HCT116 (cell line): ENCODE results near the gene IFT22. TPM values are rescaled to one million over a fixed set of nuclear protein-coding genes. Genes with fewer than 3 reads are reported as not detected.

Source experiments
- ATAC-seq: fragments of 200-7000 bp; cut with Tn5 transposase; 2 replicates; pipeline ENCODE4 v1.9.1; 2020; ENCODE audit warnings: mild to moderate bottlenecking, moderate library complexity
- BruUV-seq: library from RNA; stranded (reverse); fragments of 400-500 nt; replicated peaks from 2 replicates; lab custom pipeline; 2021; lab: Mats Ljungman, UMichigan
- CTCF ChIA-PET: fragments of 300-600 bp; sonication (Branson Sonifier 250); formaldehyde crosslinking; loops from one replicate; lab custom pipeline; 2021; ENCODE audit warnings: antibody characterized with exemption; lab: Charles Lee
- POLR2A ChIA-PET: fragments of 300-600, 350-600 bp; sonication (Branson Sonifier 250); formaldehyde crosslinking; loops from one replicate; lab custom pipeline; 2021; ENCODE audit warnings: antibody characterized with exemption; lab: Charles Lee
- RAD21 ChIA-PET, 2 experiments: fragments of 300-600 bp; sonication (Branson Sonifier 250); formaldehyde crosslinking; loops; one replicate each; lab custom pipeline; 2023; ENCODE audit warnings: low total read pairs in 2 of 2; ENCODE audit not compliant: uncharacterized antibody in 2 of 2, unreplicated experiment in 2 of 2, low non-redundant PET in 1 of 2; lab: Charles Lee
- DNase-seq: peaks from one replicate; pipeline ENCODE4 v3.0.0-alpha.2; 2010; ENCODE audit warnings: low read depth, low spot score
- H2AFZ ChIP-seq: fragments of 200-600 bp; shearing (Covaris generic), sonication (generic); 2 replicates; pipeline ENCODE4 v1.6.1; 2017; ENCODE audit warnings: low read depth, mixed run types, mixed read lengths, antibody characterized with exemption, low read length; ENCODE audit not compliant: poor library complexity, severe bottlenecking
- H3K27ac ChIP-seq: 2 replicates; pipeline ENCODE4 v1.5.1; 2012; ENCODE audit warnings: low read depth, low read length
- H3K27me3 ChIP-seq: fragments of 200-600 bp; sonication (generic); 2 replicates; pipeline ENCODE4 v1.6.1; 2016; ENCODE audit warnings: mixed run types, low read length, mixed read lengths; ENCODE audit not compliant: insufficient read depth
- H3K36me3 ChIP-seq, 2 experiments: fragments of 200-500 bp in 1 of 2; fragments of 200-600 bp in 1 of 2; sonication (Bioruptor generic) in 1 of 2; sonication (generic) in 1 of 2; 2 replicates each; pipeline versions ENCODE4 v1.5.1 to v1.6.1; 2014 to 2016; ENCODE audit warnings: low read length in 2 of 2, inconsistent platforms in 1 of 2, mixed read lengths in 1 of 2, mixed run types in 1 of 2; ENCODE audit not compliant: insufficient read depth in 2 of 2, control insufficient read depth in 1 of 2
- H3K4me1 ChIP-seq, 2 experiments: fragments of 200-600 bp in 1 of 2; sonication (generic) in 1 of 2; 2 replicates each; pipeline versions ENCODE4 v1.5.1 to v1.6.1; 2012 to 2017; ENCODE audit warnings: low read length in 2 of 2, inconsistent platforms in 1 of 2, mild to moderate bottlenecking in 1 of 2, mixed read lengths in 1 of 2, mixed run types in 1 of 2, moderate library complexity in 1 of 2; ENCODE audit not compliant: insufficient read depth in 2 of 2, control insufficient read depth in 1 of 2
- H3K4me2 ChIP-seq: fragments of 200-600 bp; sonication (generic); 2 replicates; pipeline ENCODE4 v1.6.1; 2017; ENCODE audit warnings: mixed run types, low read length, mixed read lengths
- H3K4me3 ChIP-seq, 2 experiments: fragments of 200-600 bp in 1 of 2; sonication (generic) in 1 of 2; replicated peaks in 1 of 2; 2 replicates each; pipeline ENCODE4 v1.5.1; 2011 to 2016; ENCODE audit warnings: low read length in 2 of 2, control low read depth in 1 of 2, low read depth in 1 of 2, mild to moderate bottlenecking in 1 of 2, mixed read lengths in 1 of 2, mixed run types in 1 of 2
- H3K79me2 ChIP-seq: fragments of 200-600 bp; sonication (generic); 2 replicates; pipeline ENCODE4 v1.6.1; 2017; ENCODE audit warnings: mild to moderate bottlenecking, mixed run types, low read length, moderate library complexity, mixed read lengths; ENCODE audit not compliant: insufficient read depth
- H3K9ac ChIP-seq: fragments of 200-600 bp; sonication (generic); 2 replicates; pipeline ENCODE4 v1.6.1; 2016; ENCODE audit warnings: low read length, mixed read lengths
- H3K9me2 ChIP-seq: fragments of 200-600 bp; sonication (generic), shearing (Covaris generic); 2 replicates; pipeline ENCODE4 v1.6.1; 2017; ENCODE audit warnings: mixed run types, mild to moderate bottlenecking, moderate library complexity; ENCODE audit not compliant: insufficient read depth
- H3K9me3 ChIP-seq, 2 experiments: fragments of 200-500 bp in 1 of 2; fragments of 200-600 bp in 1 of 2; sonication (Bioruptor generic) in 1 of 2; sonication (generic) in 1 of 2; 2 replicates each; pipeline ENCODE4 v1.6.1; 2014 to 2017; ENCODE audit warnings: low read length in 2 of 2, mixed read lengths in 2 of 2, inconsistent platforms in 1 of 2, low read depth in 1 of 2, mild to moderate bottlenecking in 1 of 2, mixed run types in 1 of 2, moderate library complexity in 1 of 2; ENCODE audit not compliant: control insufficient read depth in 1 of 2, insufficient read depth in 1 of 2
- H4K20me1 ChIP-seq: fragments of 200-600 bp; sonication (generic), shearing (Covaris generic); 2 replicates; pipeline ENCODE4 v1.6.1; 2017; ENCODE audit warnings: mixed run types, mild to moderate bottlenecking, moderate library complexity; ENCODE audit not compliant: insufficient read depth
- CBX3 ChIP-seq: IDR thresholded peaks from 2 replicates; pipeline ENCODE4 v1.6.1; 2012; ENCODE audit warnings: low read depth
- ELF1 ChIP-seq: IDR thresholded peaks from 2 replicates; pipeline ENCODE4 v1.6.1; 2012; ENCODE audit warnings: low read depth, borderline replicate concordance
- EZH2 ChIP-seq: fragments of 200-600 bp; sonication (generic); IDR thresholded peaks from 2 replicates; pipeline ENCODE4 v1.6.1; 2017; ENCODE audit warnings: antibody characterized with exemption, mixed run types
- FOSL1 ChIP-seq: IDR thresholded peaks from 2 replicates; pipeline ENCODE4 v1.6.1; 2012; ENCODE audit warnings: low read depth
- RAD21 ChIP-seq: IDR thresholded peaks from 2 replicates; pipeline ENCODE4 v1.6.1; 2012; ENCODE audit warnings: low read depth, mild to moderate bottlenecking
- SIN3A ChIP-seq: IDR thresholded peaks from 2 replicates; pipeline ENCODE4 v1.6.1; 2012; ENCODE audit warnings: low read depth
- SP1 ChIP-seq: IDR thresholded peaks from 2 replicates; pipeline ENCODE4 v1.6.1; 2012; ENCODE audit warnings: low read depth
- SRF ChIP-seq: IDR thresholded peaks from 2 replicates; pipeline ENCODE4 v1.6.1; 2012; ENCODE audit warnings: low read depth
- ZFX ChIP-seq: fragments of 450-650 bp; IDR thresholded peaks from 2 replicates; pipeline ENCODE4 v1.6.1; 2017
- ZNF274 ChIP-seq: fragments of 200-500 bp; sonication (Bioruptor generic); IDR thresholded peaks from 2 replicates; pipeline ENCODE4 v1.6.1; 2014; ENCODE audit warnings: mild to moderate bottlenecking, low read depth, low read length, inconsistent platforms
- intact Hi-C: fragments of 100-400 bp; cut with micrococcal nuclease; formaldehyde crosslinking; loops from 2 replicates; pipeline ENCODE4 v1.10.0; 2022
- total RNA-seq: library from RNA; stranded (reverse); gene quantifications from one replicate; pipeline ENCODE4 v1.2.1, GENCODE V29; 2021; ENCODE audit not compliant: unreplicated experiment
- TF ChIP-seq, protein P1 (sequence below), 3 experiments: fragments of 200-600 bp in 1 of 3; sonication (generic) in 1 of 3; IDR thresholded peaks in 2 of 3; conservative IDR thresholded peaks in 1 of 3; 2 replicates each; pipeline ENCODE4 v1.5.1; 2012 to 2017; ENCODE audit warnings: low read depth in 2 of 3, low read length in 2 of 3, antibody characterized with exemption in 1 of 3, borderline replicate concordance in 1 of 3, control low read depth in 1 of 3, mild to moderate bottlenecking in 1 of 3, mixed read lengths in 1 of 3, mixed run types in 1 of 3, moderate library complexity in 1 of 3; ENCODE audit not compliant: insufficient read depth in 1 of 3
- TF ChIP-seq, protein P2 (sequence below): IDR thresholded peaks from 2 replicates; pipeline ENCODE4 v1.6.1; 2012
- TF ChIP-seq, protein P3 (sequence below): IDR thresholded peaks from 2 replicates; pipeline ENCODE4 v1.6.1; 2012; ENCODE audit warnings: low read depth

Gene IFT22
- total RNA-seq, 1 experiment from 2014 or later = 27.2 TPM

DNA sequence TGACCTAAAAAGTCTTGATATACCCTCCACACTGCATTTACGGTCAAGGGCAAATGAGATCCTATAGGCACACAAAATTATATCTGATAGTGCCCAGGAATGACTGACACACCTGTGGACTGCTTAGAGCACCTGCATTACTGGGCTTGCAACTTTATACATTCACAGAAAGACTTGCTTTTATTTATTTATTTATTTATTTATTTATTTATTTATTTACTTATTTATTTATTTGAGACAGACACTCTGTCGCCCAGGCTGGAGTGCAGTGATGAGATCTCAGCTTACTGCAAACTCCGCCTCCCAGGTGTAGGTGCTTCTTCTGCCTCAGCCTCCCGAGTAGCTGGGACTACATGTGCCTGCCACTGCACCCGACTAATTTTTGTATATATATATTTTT lies 6.5 kb upstream of the IFT22 start (continued):
- TF ChIP-seq CBX3 (no peak), ELF1 (no peak), FOSL1 (no peak), SRF (no peak)

DNA sequence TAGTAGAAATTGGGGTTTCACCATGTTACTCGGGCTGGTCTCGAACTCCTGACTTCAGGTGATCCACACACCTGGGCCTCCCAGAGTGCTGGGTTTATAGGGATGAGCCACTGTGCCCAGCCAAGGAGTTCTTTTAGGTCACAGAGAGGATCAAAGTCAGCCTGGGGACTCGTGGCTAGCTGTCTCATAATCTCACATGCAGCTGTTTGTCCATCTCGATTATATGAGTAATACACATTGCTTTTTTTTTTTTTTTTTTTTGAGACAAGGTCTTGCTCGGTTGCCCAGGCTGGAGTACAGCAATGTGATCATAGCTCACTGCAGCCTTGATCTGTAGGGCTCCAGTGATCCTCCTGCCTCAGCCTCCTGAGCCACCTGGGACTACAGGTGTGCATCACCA lies 2.2 kb downstream of the IFT22 start:
- H3K27me3 ChIP-seq = no peaks in the 10 kb centered on the region
- DNase-seq = no peak
- no peak overlapping the region for H3K27ac ChIP-seq
- H3K36me3 ChIP-seq = peaks cover 3 to 4% of the 10 kb centered on the region in 2 experiments; a peak in 1 of 4 replicates
- H2AFZ ChIP-seq = no peak overlapping the region
- TF ChIP-seq ELF1 = no peak
- no peak for TF ChIP-seq RAD21
- TF ChIP-seq SP1 = no peak
- TF ChIP-seq, protein P1, sequence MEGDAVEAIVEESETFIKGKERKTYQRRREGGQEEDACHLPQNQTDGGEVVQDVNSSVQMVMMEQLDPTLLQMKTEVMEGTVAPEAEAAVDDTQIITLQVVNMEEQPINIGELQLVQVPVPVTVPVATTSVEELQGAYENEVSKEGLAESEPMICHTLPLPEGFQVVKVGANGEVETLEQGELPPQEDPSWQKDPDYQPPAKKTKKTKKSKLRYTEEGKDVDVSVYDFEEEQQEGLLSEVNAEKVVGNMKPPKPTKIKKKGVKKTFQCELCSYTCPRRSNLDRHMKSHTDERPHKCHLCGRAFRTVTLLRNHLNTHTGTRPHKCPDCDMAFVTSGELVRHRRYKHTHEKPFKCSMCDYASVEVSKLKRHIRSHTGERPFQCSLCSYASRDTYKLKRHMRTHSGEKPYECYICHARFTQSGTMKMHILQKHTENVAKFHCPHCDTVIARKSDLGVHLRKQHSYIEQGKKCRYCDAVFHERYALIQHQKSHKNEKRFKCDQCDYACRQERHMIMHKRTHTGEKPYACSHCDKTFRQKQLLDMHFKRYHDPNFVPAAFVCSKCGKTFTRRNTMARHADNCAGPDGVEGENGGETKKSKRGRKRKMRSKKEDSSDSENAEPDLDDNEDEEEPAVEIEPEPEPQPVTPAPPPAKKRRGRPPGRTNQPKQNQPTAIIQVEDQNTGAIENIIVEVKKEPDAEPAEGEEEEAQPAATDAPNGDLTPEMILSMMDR (IDR thresholded peaks at IDR 0.05 in 2 of 3, conservative IDR thresholded peaks at IDR 0.05 in 1 of 3; ENCODE audit: borderline replicate concordance in 1 of 3, insufficient read depth in 1 of 3, low read depth in 2 of 3, low read length in 2 of 3) = no peak
- TF ChIP-seq, protein P2, sequence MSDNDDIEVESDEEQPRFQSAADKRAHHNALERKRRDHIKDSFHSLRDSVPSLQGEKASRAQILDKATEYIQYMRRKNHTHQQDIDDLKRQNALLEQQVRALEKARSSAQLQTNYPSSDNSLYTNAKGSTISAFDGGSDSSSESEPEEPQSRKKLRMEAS = no peak
- TF ChIP-seq ZNF274 = no peak
- no peak for TF ChIP-seq EZH2
- TF ChIP-seq, protein P3, sequence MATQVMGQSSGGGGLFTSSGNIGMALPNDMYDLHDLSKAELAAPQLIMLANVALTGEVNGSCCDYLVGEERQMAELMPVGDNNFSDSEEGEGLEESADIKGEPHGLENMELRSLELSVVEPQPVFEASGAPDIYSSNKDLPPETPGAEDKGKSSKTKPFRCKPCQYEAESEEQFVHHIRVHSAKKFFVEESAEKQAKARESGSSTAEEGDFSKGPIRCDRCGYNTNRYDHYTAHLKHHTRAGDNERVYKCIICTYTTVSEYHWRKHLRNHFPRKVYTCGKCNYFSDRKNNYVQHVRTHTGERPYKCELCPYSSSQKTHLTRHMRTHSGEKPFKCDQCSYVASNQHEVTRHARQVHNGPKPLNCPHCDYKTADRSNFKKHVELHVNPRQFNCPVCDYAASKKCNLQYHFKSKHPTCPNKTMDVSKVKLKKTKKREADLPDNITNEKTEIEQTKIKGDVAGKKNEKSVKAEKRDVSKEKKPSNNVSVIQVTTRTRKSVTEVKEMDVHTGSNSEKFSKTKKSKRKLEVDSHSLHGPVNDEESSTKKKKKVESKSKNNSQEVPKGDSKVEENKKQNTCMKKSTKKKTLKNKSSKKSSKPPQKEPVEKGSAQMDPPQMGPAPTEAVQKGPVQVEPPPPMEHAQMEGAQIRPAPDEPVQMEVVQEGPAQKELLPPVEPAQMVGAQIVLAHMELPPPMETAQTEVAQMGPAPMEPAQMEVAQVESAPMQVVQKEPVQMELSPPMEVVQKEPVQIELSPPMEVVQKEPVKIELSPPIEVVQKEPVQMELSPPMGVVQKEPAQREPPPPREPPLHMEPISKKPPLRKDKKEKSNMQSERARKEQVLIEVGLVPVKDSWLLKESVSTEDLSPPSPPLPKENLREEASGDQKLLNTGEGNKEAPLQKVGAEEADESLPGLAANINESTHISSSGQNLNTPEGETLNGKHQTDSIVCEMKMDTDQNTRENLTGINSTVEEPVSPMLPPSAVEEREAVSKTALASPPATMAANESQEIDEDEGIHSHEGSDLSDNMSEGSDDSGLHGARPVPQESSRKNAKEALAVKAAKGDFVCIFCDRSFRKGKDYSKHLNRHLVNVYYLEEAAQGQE = no peak
- TF ChIP-seq SIN3A = no peak
- TF ChIP-seq FOSL1 = no peak
- TF ChIP-seq ZFX = no peak
- TF ChIP-seq, all 23 proteins: peak for 0
- no TSS peak for BruUV-seq
- H3K9ac ChIP-seq = no peak overlapping the region
- H3K4me3 ChIP-seq = no peak overlapping the region
- H3K4me1 ChIP-seq = peaks cover 4 to 11% of the 10 kb centered on the region in 2 experiments
- ATAC-seq = no peak
- ChIA-PET CTCF (no interaction called here), POLR2A (interaction anchor here (0.5 kb wide), 1 partner anchor 157 kb away, joined by 4 read pairs; no protein-coding TSS in a partner anchor), RAD21 (no interaction called here)
- peaks cover 7% of the 10 kb centered on the region; the same call in 1 of the 2 replicates for H3K79me2 ChIP-seq
- H4K20me1 ChIP-seq = no peaks in the 10 kb centered on the region
- H3K9me3 ChIP-seq = no peaks in the 10 kb centered on the region
- no peaks in the 10 kb centered on the region for H3K9me2 ChIP-seq
- H3K4me2 ChIP-seq = no peak overlapping the region
- intact Hi-C loops = no loop called here
